OCI-LY3 (cell line): ENCODE measurements around the gene THBS2.

Experiments
- H2AFZ ChIP-seq: fragments of 200-600, 300-600 bp; shearing (Covaris generic); 2 replicates; pipeline ENCODE4 v1.6.0; 2014; ENCODE audit warnings: antibody characterized with exemption, low read depth, low read length
- H3K27ac ChIP-seq: fragments of 200-600, 300-600 bp; sonication (generic); 2 replicates; pipeline ENCODE4 v1.5.1; 2014; ENCODE audit warnings: mild to moderate bottlenecking, low read length, moderate library complexity, mixed read lengths
- H3K27me3 ChIP-seq: fragments of 200-600, 300-600 bp; sonication (generic); 2 replicates; pipeline ENCODE4 v1.6.1; 2014; ENCODE audit warnings: low read depth, low read length, mixed read lengths
- H3K36me3 ChIP-seq: fragments of 200-600, 300-600 bp; sonication (generic); replicated peaks from 2 replicates; pipeline ENCODE3; 2014; ENCODE audit warnings: low read depth, low read length, mixed read lengths
- H3K4me1 ChIP-seq: fragments of 300-600, 200-600 bp; sonication (generic); 2 replicates; pipeline ENCODE4 v1.6.1; 2014; ENCODE audit warnings: low read length, mixed read lengths
- H3K4me2 ChIP-seq: fragments of 200-600, 300-600 bp; sonication (generic); 2 replicates; pipeline ENCODE4 v1.6.1; 2014; ENCODE audit warnings: low read length, mixed read lengths
- H3K4me3 ChIP-seq: fragments of 300-600, 200-600 bp; sonication (generic); 2 replicates; pipeline ENCODE4 v1.5.1; 2014; ENCODE audit warnings: antibody characterized with exemption, mild to moderate bottlenecking, low read length, moderate library complexity
- H3K79me2 ChIP-seq: fragments of 300-600, 200-600 bp; shearing (Covaris generic); 2 replicates; pipeline ENCODE4 v1.6.1; 2014; ENCODE audit warnings: mild to moderate bottlenecking, low read length, mixed read lengths
- H3K9ac ChIP-seq: fragments of 300-600, 200-600 bp; shearing (Covaris generic); 2 replicates; pipeline ENCODE4 v1.6.0; 2014; ENCODE audit warnings: mild to moderate bottlenecking, low read length, moderate library complexity
- H3K9me3 ChIP-seq: fragments of 200-600, 300-600 bp; shearing (Covaris generic); 2 replicates; pipeline ENCODE4 v1.6.1; 2014; ENCODE audit warnings: low read length, mixed read lengths; ENCODE audit not compliant: insufficient read depth
- H4K20me1 ChIP-seq: fragments of 200-600, 300-600 bp; sonication (generic); 2 replicates; pipeline ENCODE4 v1.6.1; 2016; ENCODE audit warnings: low read length, mixed read lengths; ENCODE audit not compliant: insufficient read depth
- CTCF ChIP-seq: fragments of 200-600, 300-600 bp; sonication (generic); IDR thresholded peaks from 2 replicates; pipeline ENCODE4 v1.5.1; 2014; ENCODE audit warnings: antibody characterized with exemption, low read length, low read depth
- EZH2phosphoT487 ChIP-seq: fragments of 200-600 bp; shearing (Covaris generic); IDR thresholded peaks from 2 replicates; pipeline ENCODE4 v1.6.1; 2018; ENCODE audit warnings: antibody characterized with exemption, mixed run types, low read depth

THBS2 gene

GRCh38 chr6:169296622-169297021, 43.0 kb upstream of the THBS2 start:
- Histone ChIP-seq H3K27ac (no peak overlapping the region), H3K27me3 (no peaks in the 10 kb centered on the region), H3K4me1 (no peaks in the 10 kb centered on the region), H2AFZ (no peak overlapping the region), H3K9ac (no peak overlapping the region), H3K36me3 (no peaks in the 10 kb centered on the region), H3K4me2 (no peak overlapping the region), H4K20me1 (no peaks in the 10 kb centered on the region), H3K9me3 (no peaks in the 10 kb centered on the region), H3K79me2 (no peaks in the 10 kb centered on the region), H3K4me3 (no peak overlapping the region)
- TF ChIP-seq CTCF: no peak
- TF ChIP-seq EZH2phosphoT487: no peak

GRCh38 chr6:169296170-169296569, 42.5 kb upstream of the THBS2 start:
- no peaks in the 10 kb centered on the region for H3K27me3 ChIP-seq
- no peaks in the 10 kb centered on the region for H3K36me3 ChIP-seq
- no peak overlapping the region for H3K4me3 ChIP-seq
- H3K9me3 ChIP-seq: no peaks in the 10 kb centered on the region
- no peak overlapping the region for H3K9ac ChIP-seq
- no peaks in the 10 kb centered on the region for H3K4me1 ChIP-seq
- H3K79me2 ChIP-seq: no peaks in the 10 kb centered on the region
- H3K4me2 ChIP-seq: no peak overlapping the region
- no peak overlapping the region for H2AFZ ChIP-seq
- TF ChIP-seq EZH2phosphoT487 (no peak), CTCF (no peak)
- no peaks in the 10 kb centered on the region for H4K20me1 ChIP-seq
- H3K27ac ChIP-seq: no peak overlapping the region

- Histone ChIP-seq H3K4me2 (no peak overlapping the region), H3K27ac (no peak overlapping the region), H3K4me1 (no peaks in the 10 kb centered on the region), H2AFZ (no peak overlapping the region), H3K36me3 (no peaks in the 10 kb centered on the region), H4K20me1 (no peaks in the 10 kb centered on the region), H3K79me2 (no peaks in the 10 kb centered on the region), H3K9ac (no peak overlapping the region), H3K9me3 (no peaks in the 10 kb centered on the region), H3K4me3 (no peak overlapping the region), H3K27me3 (no peaks in the 10 kb centered on the region)
- TF ChIP-seq EZH2phosphoT487: no peak
Observed at GRCh38 chr6:169293196-169293595, 39.5 kb upstream of the THBS2 start.

- H3K36me3 ChIP-seq: no peaks in the 10 kb centered on the region
- no peak overlapping the region for H3K27ac ChIP-seq
- no peak overlapping the region; the same call in 1 of the 2 replicates for H3K4me2 ChIP-seq
- no peaks in the 10 kb centered on the region for H4K20me1 ChIP-seq
- no peak overlapping the region for H3K4me3 ChIP-seq
- H3K79me2 ChIP-seq: no peaks in the 10 kb centered on the region
- H3K9ac ChIP-seq: no peak overlapping the region
- H3K4me1 ChIP-seq: no peaks in the 10 kb centered on the region
- TF ChIP-seq EZH2phosphoT487 (no peak), CTCF (no peak)
- no peak overlapping the region for H2AFZ ChIP-seq
- no peaks in the 10 kb centered on the region for H3K9me3 ChIP-seq
- H3K27me3 ChIP-seq: no peaks in the 10 kb centered on the region
Observed at GRCh38 chr6:169292338-169293124, 38.9 kb upstream of the THBS2 start.
